Natural killer cell (primary cell): Measurements from ENCODE around the gene CYB5D1. TPM values are rescaled to one million over a fixed set of nuclear protein-coding genes. Genes with fewer than 3 reads are reported as not detected.
A peak's percentile ranks its signal among the peaks of the same experiment; 100 is the strongest.

Experiments used
- ATAC-seq, 3 donors: fragments of 150-1000 bp in 2 of 3; fragments of 200-7000 bp in 1 of 3; cut with Tn5 transposase; 1 replicate in 1 of 3; 2 replicates in 2 of 3; pipeline ENCODE4 v1.10.0; 2021; ENCODE audit warnings: mild to moderate bottlenecking in 2 of 3, moderate library complexity in 2 of 3
- DNase-seq, 2 donors: peaks; one replicate each; pipeline versions ENCODE4 v3.0.0 to v3.0.0-alpha.2; 2013 to 2021; ENCODE audit warnings: mixed read lengths in 1 of 2
- H3K27ac ChIP-seq: one replicate; pipeline ENCODE4 v1.5.1; 2013; ENCODE audit warnings: mild to moderate bottlenecking, low read length
- H3K27me3 ChIP-seq: one replicate; pipeline ENCODE4 v1.6.1; 2013; ENCODE audit warnings: low read length; ENCODE audit not compliant: control insufficient read depth, insufficient read depth
- H3K36me3 ChIP-seq: one replicate; pipeline ENCODE4 v1.6.1; 2013; ENCODE audit warnings: low read length; ENCODE audit not compliant: control insufficient read depth, insufficient read depth
- H3K4me1 ChIP-seq: one replicate; pipeline ENCODE4 v1.6.1; 2013; ENCODE audit warnings: low read length; ENCODE audit not compliant: control insufficient read depth, insufficient read depth
- H3K4me3 ChIP-seq: one replicate; pipeline ENCODE4 v1.5.1; 2013; ENCODE audit warnings: low read length
- H3K9me3 ChIP-seq: one replicate; pipeline ENCODE4 v1.6.1; 2013; ENCODE audit warnings: low read length; ENCODE audit not compliant: control insufficient read depth, insufficient read depth
- H3K27ac Mint-ChIP-seq, 2 donors: one replicate each; pipeline ENCODE4 v1.8.0; 2022; ENCODE audit warnings: mild to moderate bottlenecking in 2 of 2, mixed read lengths in 2 of 2, moderate library complexity in 1 of 2
- H3K27me3 Mint-ChIP-seq, 2 donors: one replicate each; pipeline ENCODE4 v1.8.0; 2022; ENCODE audit warnings: low read depth in 2 of 2, mixed read lengths in 2 of 2
- H3K36me3 Mint-ChIP-seq: one replicate; pipeline ENCODE4 v1.8.0; 2022; ENCODE audit warnings: mixed read lengths
- H3K4me1 Mint-ChIP-seq, 2 donors: one replicate each; pipeline ENCODE4 v1.8.0; 2022; ENCODE audit warnings: mixed read lengths in 2 of 2
- H3K4me3 Mint-ChIP-seq: one replicate; pipeline ENCODE4 v1.8.0; 2022; ENCODE audit warnings: mild to moderate bottlenecking, moderate library complexity, mixed read lengths
- H3K9me3 Mint-ChIP-seq, 2 donors: one replicate each; pipeline ENCODE4 v1.8.0; 2022; ENCODE audit warnings: mixed read lengths in 2 of 2
- CTCF ChIP-seq: fragments of 200-600 bp; IDR thresholded peaks from one replicate; pipeline ENCODE4 v1.8.0; 2022; ENCODE audit warnings: antibody characterized with exemption
- WGBS: methylation state at CpG from one replicate; pipeline ENCODE4 v1.1.7; 2013; ENCODE audit warnings: missing lambda C conversion rate; ENCODE audit not compliant: insufficient coverage; 5-methylcytosine and 5-hydroxymethylcytosine counted together
- intact Hi-C: fragments of 100-400 bp; cut with micrococcal nuclease; formaldehyde crosslinking; loops from one replicate; pipeline ENCODE4 v1.14.2; 2022
- total RNA-seq, 4 donors: library from RNA; stranded (reverse); fragments of 120-200 nt in 1 of 4; gene quantifications; one replicate each; pipeline versions ENCODE4 v1.2.3 to v1.2.4, GENCODE V29; 2013 to 2022

Gene CYB5D1
- total RNA-seq, 3 donors from 2014 or later (not counting 1 experiment from before 2014, with no cell fraction given) = 11.0 to 18.3 (median 11.5) TPM

DNA sequence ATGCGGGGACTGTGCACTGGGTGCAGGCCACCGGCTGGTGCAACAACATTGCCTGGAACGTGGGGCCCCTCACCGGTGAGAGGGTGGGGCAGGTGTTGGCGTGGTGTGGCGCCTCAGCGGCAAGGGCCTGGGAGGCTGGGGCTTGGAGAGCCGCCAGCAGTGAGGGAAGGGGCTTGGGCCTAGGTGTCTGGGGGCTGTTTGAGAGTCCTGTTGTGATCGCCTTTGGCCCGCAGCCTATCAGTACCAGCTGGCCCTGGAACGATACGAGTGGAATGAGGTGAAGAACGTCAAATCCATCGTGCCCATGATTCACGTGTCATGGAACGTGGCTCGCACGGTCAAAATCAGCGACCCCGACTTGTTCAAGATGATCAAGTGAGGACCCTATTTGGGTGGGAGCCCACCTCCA, 5.5 kb upstream of the CYB5D1 start:
- H3K27ac ChIP-seq = no peak overlapping the region
- no peaks in the 10 kb centered on the region for H3K9me3 ChIP-seq
- Mint-ChIP-seq H3K27me3 (no peaks in the 10 kb centered on the region), H3K27ac (peak overlapping the region; percentile 74 to 83), H3K4me1 (peaks cover 12 to 18% of the 10 kb centered on the region in 2 donors), H3K9me3 (no peaks in the 10 kb centered on the region), H3K36me3 (no peaks in the 10 kb centered on the region), H3K4me3 (peak overlapping the region; percentile 67)
- ATAC-seq (no peak), DNase-seq (no peak)
- no peaks in the 10 kb centered on the region for H3K27me3 ChIP-seq
- TF ChIP-seq CTCF = no peak
- intact Hi-C loops = loop anchor here (10.0 kb wide), 1 partner anchor 107 kb away; no protein-coding TSS in a partner anchor
- peaks cover 38% of the 10 kb centered on the region for H3K4me1 ChIP-seq
- WGBS = 74% methylated on average over 20 of the region's 20 CpGs
- H3K36me3 ChIP-seq = peaks cover 9% of the 10 kb centered on the region
- H3K4me3 ChIP-seq = no peak overlapping the region

GRCh38 chr17:7852919-7853690, 4.7 kb upstream of the CYB5D1 start:
- Mint-ChIP-seq H3K27ac (peak overlapping the region; percentile 74 to 83), H3K4me1 (peaks cover 12 to 17% of the 10 kb centered on the region in 2 donors), H3K36me3 (no peaks in the 10 kb centered on the region), H3K9me3 (no peaks in the 10 kb centered on the region), H3K27me3 (no peaks in the 10 kb centered on the region), H3K4me3 (peak overlapping the region; percentile 67)
- ATAC-seq = no peak
- no peak for TF ChIP-seq CTCF
- peak in 1 of 2 donors; percentile 39 for DNase-seq
- Histone ChIP-seq H3K27me3 (no peaks in the 10 kb centered on the region), H3K4me3 (no peak overlapping the region), H3K36me3 (peaks cover 6% of the 10 kb centered on the region), H3K4me1 (peaks cover 42% of the 10 kb centered on the region), H3K27ac (no peak overlapping the region), H3K9me3 (no peaks in the 10 kb centered on the region)
- intact Hi-C loops = loop anchor here (10.0 kb wide), 1 partner anchor 108 kb away; no protein-coding TSS in a partner anchor
- 96% methylated on average over 50 of the region's 51 CpGs for WGBS

DNA sequence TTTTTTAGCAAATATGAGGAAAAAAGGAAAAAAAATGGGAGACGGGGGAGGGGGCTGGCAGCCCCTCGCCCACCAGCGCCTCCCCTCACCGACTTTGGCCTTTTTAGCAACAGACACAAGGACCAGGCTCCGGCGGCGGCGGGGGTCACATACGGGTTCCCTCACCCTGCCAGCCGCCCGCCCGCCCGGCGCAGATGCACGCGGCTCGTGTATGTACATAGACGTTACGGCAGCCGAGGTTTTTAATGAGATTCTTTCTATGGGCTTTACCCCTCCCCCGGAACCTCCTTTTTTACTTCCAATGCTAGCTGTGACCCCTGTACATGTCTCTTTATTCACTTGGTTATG, 4.1 kb upstream of the CYB5D1 start:
- H3K4me1 ChIP-seq = peaks cover 47% of the 10 kb centered on the region
- TF ChIP-seq CTCF = no peak
- peaks cover 12 to 17% of the 10 kb centered on the region in 2 donors for H3K4me1 Mint-ChIP-seq
- no peaks in the 10 kb centered on the region for H3K9me3 Mint-ChIP-seq
- peaks cover 4% of the 10 kb centered on the region for H3K36me3 ChIP-seq
- no peak for DNase-seq
- H3K9me3 ChIP-seq = no peaks in the 10 kb centered on the region
- intact Hi-C loops = loop anchor here (10.0 kb wide), 1 partner anchor 109 kb away; no protein-coding TSS in a partner anchor
- H3K27ac Mint-ChIP-seq = peak overlapping the region; percentile 36 to 79
- H3K4me3 ChIP-seq = no peak overlapping the region
- no peak overlapping the region for H3K27ac ChIP-seq
- H3K36me3 Mint-ChIP-seq = no peaks in the 10 kb centered on the region
- ATAC-seq = no peak
- peak overlapping the region; percentile 77 for H3K4me3 Mint-ChIP-seq
- no peaks in the 10 kb centered on the region for H3K27me3 ChIP-seq
- no peaks in the 10 kb centered on the region for H3K27me3 Mint-ChIP-seq
- WGBS = 94% methylated on average over 21 of the region's 21 CpGs
